Right lobe of liver (tissue), 6 donors: Measurements from ENCODE around the gene GATAD1. TPM values are rescaled to one million over a fixed set of nuclear protein-coding genes. Genes with fewer than 3 reads are reported as not detected.
A peak's percentile ranks its signal among the peaks of the same experiment; 100 is the strongest.

Experiments used
- ATAC-seq, 4 donors: fragments of 200-7000 bp; cut with Tn5 transposase; one replicate each; pipeline ENCODE4 v1.9.1; 2020; ENCODE audit warnings: mild to moderate bottlenecking in 4 of 4, moderate library complexity in 4 of 4
- DNase-seq, 3 donors: peaks; one replicate each; pipeline ENCODE4 v3.0.0-alpha.2; 2020
- H3K27ac ChIP-seq, 3 donors: fragments of 200-600 bp; one replicate each; pipeline ENCODE4 v1.8.0; 2022
- H3K27me3 ChIP-seq, 2 donors: fragments of 200-600 bp; one replicate each; pipeline ENCODE4 v1.8.0; 2022
- H3K36me3 ChIP-seq, 4 donors: fragments of 200-600 bp; sonication (generic) in 1 of 4; one replicate each; pipeline versions ENCODE4 v1.5.1 to v1.8.0; 2017 to 2022; ENCODE audit warnings: control low read depth in 1 of 4
- H3K4me1 ChIP-seq, 4 donors: fragments of 200-600 bp; sonication (generic) in 1 of 4; one replicate each; pipeline versions ENCODE4 v1.5.1 to v1.8.0; 2017 to 2022; ENCODE audit warnings: control low read depth in 1 of 4
- H3K4me3 ChIP-seq, 3 donors: fragments of 200-600 bp; one replicate each; pipeline ENCODE4 v1.8.0; 2022
- H3K9me3 ChIP-seq, 4 donors: fragments of 200-600 bp; sonication (generic) in 1 of 4; one replicate each; pipeline versions ENCODE4 v1.5.1 to v1.8.0; 2017 to 2022; ENCODE audit warnings: control low read depth in 1 of 4
- POLR2A ChIP-seq: fragments of 450-650 bp; IDR thresholded peaks from one replicate; pipeline ENCODE4 v1.6.1; 2017; ENCODE audit warnings: antibody characterized with exemption, mild to moderate bottlenecking
- WGBS: methylation state at CpG from one replicate; pipeline ENCODE4 v1.1.6; 2018; ENCODE audit warnings: low coverage, low lambda C conversion rate; ENCODE audit not compliant: insufficient coverage; ENCODE audit errors: missing lambda C conversion rate; 5-methylcytosine and 5-hydroxymethylcytosine counted together
- intact Hi-C, 2 donors: fragments of 100-400 bp; cut with DNase I; formaldehyde crosslinking; loops; one replicate each; pipeline versions ENCODE4 v1.11.2 to v1.14.1; 2022
- total RNA-seq, 6 experiments: library from RNA; depleted of rRNA in 2 of 6; stranded (reverse); fragments of >200 nt in 2 of 6; fragmentation: NEBNext Ultra II Directional in 3 of 6; extraction: Animal tissue kit (Norgen Biotek cat#: 25700) in 3 of 6; gene quantifications; one replicate each; pipeline versions ENCODE4 v1.1.0 to v1.2.4, GENCODE V29; 2016 to 2023
- TF ChIP-seq, protein P1 (sequence below), 4 donors: fragments of 200-600 bp in 3 of 4; fragments of 450-650 bp in 1 of 4; IDR thresholded peaks; one replicate each; pipeline versions ENCODE4 v1.5.1 to v1.8.0; 2016 to 2022; ENCODE audit warnings: antibody characterized with exemption in 4 of 4, mild to moderate bottlenecking in 2 of 4
- donor health status: DM: no; HTN: yes; CAD: no.
- donor health status: DM: no; HTN: no; CAD: no.
- donor health status: DM: no; HTN: no; CAD: no.
- donor health status: DM: no; HTN: yes; CAD: no.
- donor health status: DM: no; HTN: yes; CAD: no.

Gene GATAD1
- total RNA-seq, 6 experiments from 2014 or later: 11.5 to 16.8 (median 14.0) TPM

DNA sequence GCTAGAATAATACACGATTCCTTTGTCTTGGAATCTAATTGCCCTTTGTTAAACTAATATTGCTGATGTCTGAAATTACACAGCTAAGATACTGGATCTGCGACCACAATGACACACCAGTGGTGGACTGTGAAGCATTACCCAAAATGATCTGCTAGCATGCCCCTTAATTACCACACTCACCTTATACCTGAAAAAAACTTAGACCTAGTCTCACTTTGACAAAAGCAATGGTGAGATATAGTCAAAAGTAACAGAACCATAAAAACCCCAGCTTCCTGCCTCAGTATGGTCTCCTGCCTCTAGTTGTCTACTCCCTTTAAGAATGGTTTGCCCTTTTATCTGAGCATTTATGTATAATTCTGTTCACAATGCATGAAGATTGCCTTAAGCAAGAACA lies 51.3 kb downstream of the GATAD1 start:
- ATAC-seq: no peak
- no peak for TF ChIP-seq POLR2A
- TF ChIP-seq, protein P1, sequence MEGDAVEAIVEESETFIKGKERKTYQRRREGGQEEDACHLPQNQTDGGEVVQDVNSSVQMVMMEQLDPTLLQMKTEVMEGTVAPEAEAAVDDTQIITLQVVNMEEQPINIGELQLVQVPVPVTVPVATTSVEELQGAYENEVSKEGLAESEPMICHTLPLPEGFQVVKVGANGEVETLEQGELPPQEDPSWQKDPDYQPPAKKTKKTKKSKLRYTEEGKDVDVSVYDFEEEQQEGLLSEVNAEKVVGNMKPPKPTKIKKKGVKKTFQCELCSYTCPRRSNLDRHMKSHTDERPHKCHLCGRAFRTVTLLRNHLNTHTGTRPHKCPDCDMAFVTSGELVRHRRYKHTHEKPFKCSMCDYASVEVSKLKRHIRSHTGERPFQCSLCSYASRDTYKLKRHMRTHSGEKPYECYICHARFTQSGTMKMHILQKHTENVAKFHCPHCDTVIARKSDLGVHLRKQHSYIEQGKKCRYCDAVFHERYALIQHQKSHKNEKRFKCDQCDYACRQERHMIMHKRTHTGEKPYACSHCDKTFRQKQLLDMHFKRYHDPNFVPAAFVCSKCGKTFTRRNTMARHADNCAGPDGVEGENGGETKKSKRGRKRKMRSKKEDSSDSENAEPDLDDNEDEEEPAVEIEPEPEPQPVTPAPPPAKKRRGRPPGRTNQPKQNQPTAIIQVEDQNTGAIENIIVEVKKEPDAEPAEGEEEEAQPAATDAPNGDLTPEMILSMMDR (IDR thresholded peaks at IDR 0.05): no peak
- Histone ChIP-seq H3K9me3 (no peaks in the 10 kb centered on the region), H3K27ac (no peak overlapping the region), H3K4me3 (no peak overlapping the region), H3K27me3 (no peaks in the 10 kb centered on the region), H3K36me3 (peaks cover 0 to 62% (median 2%) of the 10 kb centered on the region in 4 donors), H3K4me1 (no peaks in the 10 kb centered on the region)
- 81% methylated on average over 2 of the region's 2 CpGs for WGBS
- intact Hi-C loops: no loop called here
- no peak for DNase-seq

DNA sequence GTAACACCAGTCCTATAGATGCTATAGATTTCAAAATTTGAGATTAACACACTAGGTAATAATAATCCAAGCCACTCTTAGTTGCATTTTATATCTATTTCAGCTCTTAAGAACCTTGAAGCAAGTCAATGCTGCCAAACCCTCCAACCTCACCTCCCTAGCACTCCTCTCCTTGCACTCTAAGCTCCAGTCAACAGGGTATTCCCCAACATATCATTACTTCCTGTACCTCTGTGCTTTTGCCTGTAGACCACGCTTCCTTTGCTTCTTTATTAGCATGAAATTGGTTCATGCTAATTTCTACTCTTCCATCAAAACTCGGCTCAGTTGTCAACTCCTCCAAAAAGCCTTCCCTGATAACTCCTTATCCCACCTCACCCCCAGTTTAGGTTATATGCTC lies 56.5 kb downstream of the GATAD1 start:
- no peak overlapping the region for H3K4me3 ChIP-seq
- intact Hi-C loops: no loop called here
- H3K27me3 ChIP-seq: no peaks in the 10 kb centered on the region
- H3K36me3 ChIP-seq: peaks cover 0 to 52% (median 2%) of the 10 kb centered on the region in 4 donors
- no peak for DNase-seq
- H3K9me3 ChIP-seq: no peaks in the 10 kb centered on the region
- ATAC-seq: no peak
- no peaks in the 10 kb centered on the region for H3K4me1 ChIP-seq
- no peak overlapping the region for H3K27ac ChIP-seq
- 95% methylated on average over 2 of the region's 2 CpGs for WGBS
- TF ChIP-seq POLR2A: no peak
- TF ChIP-seq, protein P1 (IDR thresholded peaks at IDR 0.05): no peak

- peaks cover 0 to 47% (median 2%) of the 10 kb centered on the region in 4 donors for H3K36me3 ChIP-seq
- 51% methylated on average over 3 of the region's 3 CpGs for WGBS
- intact Hi-C loops: no loop called here
- ATAC-seq (peak in 2 of 4 donors; percentile 16 to 32), DNase-seq (no peak)
- TF ChIP-seq, protein P1 (IDR thresholded peaks at IDR 0.05): no peak
- no peak overlapping the region for H3K27ac ChIP-seq
- no peaks in the 10 kb centered on the region for H3K4me1 ChIP-seq
- H3K27me3 ChIP-seq: no peaks in the 10 kb centered on the region
- no peak overlapping the region for H3K4me3 ChIP-seq
- H3K9me3 ChIP-seq: no peaks in the 10 kb centered on the region
These were observed 57.3 kb downstream of the GATAD1 start for GRCh38 chr7:92504563-92504962.

DNA sequence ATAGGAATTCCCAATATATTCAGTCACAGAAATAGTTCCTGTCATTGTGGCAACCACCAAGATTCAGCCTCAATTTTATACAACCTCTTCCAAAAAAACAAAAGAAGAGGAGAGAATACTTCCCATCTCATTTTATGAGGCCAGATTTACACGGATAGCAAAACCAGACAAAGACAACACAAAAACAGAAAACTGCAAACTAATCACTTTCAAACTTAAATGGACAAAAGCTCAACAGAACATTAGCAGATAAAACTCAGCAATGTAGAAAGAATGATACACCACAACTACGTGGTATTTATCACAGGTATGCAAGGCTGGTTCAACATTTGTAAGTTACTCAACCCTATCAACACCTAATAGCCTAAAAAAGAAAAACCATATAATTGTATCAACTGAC lies 59.1 kb downstream of the GATAD1 start:
- no peaks in the 10 kb centered on the region for H3K27me3 ChIP-seq
- TF ChIP-seq POLR2A: no peak
- TF ChIP-seq, protein P1 (IDR thresholded peaks at IDR 0.05): no peak
- no peak for ATAC-seq
- DNase-seq: no peak
- intact Hi-C loops: no loop called here
- no peak overlapping the region for H3K4me3 ChIP-seq
- no peak overlapping the region for H3K27ac ChIP-seq
- H3K9me3 ChIP-seq: no peaks in the 10 kb centered on the region
- H3K4me1 ChIP-seq: no peaks in the 10 kb centered on the region
- peaks cover 0 to 32% (median 0%) of the 10 kb centered on the region in 4 donors for H3K36me3 ChIP-seq
- 87% methylated on average over 2 of the region's 2 CpGs for WGBS

GRCh38 chr7:92508946-92509345 lies 61.7 kb downstream of the GATAD1 start:
- Histone ChIP-seq H3K27ac (no peak overlapping the region), H3K9me3 (no peaks in the 10 kb centered on the region), H3K27me3 (no peaks in the 10 kb centered on the region), H3K4me3 (no peak overlapping the region), H3K4me1 (no peaks in the 10 kb centered on the region), H3K36me3 (peaks cover 0 to 13% (median 0%) of the 10 kb centered on the region in 4 donors)
- WGBS: 94% methylated on average over 5 of the region's 5 CpGs
- intact Hi-C loops: no loop called here
- TF ChIP-seq POLR2A: no peak
- TF ChIP-seq, protein P1 (IDR thresholded peaks at IDR 0.05): no peak
- ATAC-seq (no peak), DNase-seq (no peak)
